Cerebellar cortex (tissue), 1 donor: Measurements from ENCODE around the gene ARFGAP1.

Source experiments
- DNase-seq: peaks from one replicate; pipeline ENCODE4 v3.0.0-alpha.2; 2015; ENCODE audit warnings: low spot score

Gene ARFGAP1

DNA sequence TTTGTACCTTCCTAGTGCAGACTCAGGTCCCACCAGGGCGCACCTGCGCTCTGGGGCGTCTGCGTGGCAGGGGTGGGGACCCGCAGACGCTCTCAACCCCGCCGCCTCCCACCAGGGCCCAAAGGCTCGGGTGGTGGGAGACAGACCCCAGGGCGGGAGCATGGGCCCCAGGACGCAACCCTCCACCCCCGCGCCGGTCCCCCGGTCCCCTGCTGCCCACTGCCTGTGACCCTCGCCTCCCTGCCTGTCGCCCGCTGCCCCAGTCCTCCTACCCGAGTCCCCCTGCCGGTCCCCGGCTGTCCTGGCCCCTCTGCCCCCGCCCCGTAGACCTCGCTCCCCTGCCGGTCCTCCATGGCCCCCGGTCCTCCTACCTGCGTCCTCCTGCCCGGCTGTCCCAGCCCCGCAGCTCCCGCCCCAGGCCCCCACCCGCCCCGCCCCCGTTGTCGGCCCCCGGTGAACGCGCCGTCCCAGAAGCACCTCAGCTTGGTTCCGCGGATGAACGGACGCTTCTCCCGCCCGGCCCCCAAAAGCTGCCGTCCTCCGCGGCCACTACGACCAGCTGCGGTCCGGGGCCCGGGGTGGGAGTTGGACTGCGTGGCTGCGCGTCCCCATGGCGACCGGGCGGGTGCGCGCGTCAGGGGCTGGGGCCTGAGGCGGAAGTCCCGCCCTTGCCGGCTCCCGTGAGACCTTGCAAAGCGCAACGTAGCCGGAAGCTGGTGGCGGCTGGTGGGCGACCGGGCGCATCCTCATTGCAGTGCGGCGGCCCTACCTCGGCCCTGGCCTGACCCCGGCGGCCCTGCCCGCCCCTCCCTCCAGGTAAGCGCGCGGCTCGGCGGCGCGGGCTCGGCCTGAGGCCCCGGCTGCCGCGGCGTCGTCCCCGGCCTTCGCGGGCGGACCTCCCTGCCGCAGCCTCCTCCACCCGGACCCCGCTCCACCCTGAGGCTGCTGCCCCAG is at the start of gene ARFGAP1:
Gene ARFGAP1 (plus strand): TSS at position 709 of the 954 bp plus-strand sequence. CDS start 2,768 bp downstream, outside the sequence.
- DNase-seq, result peak; percentile 88

DNA sequence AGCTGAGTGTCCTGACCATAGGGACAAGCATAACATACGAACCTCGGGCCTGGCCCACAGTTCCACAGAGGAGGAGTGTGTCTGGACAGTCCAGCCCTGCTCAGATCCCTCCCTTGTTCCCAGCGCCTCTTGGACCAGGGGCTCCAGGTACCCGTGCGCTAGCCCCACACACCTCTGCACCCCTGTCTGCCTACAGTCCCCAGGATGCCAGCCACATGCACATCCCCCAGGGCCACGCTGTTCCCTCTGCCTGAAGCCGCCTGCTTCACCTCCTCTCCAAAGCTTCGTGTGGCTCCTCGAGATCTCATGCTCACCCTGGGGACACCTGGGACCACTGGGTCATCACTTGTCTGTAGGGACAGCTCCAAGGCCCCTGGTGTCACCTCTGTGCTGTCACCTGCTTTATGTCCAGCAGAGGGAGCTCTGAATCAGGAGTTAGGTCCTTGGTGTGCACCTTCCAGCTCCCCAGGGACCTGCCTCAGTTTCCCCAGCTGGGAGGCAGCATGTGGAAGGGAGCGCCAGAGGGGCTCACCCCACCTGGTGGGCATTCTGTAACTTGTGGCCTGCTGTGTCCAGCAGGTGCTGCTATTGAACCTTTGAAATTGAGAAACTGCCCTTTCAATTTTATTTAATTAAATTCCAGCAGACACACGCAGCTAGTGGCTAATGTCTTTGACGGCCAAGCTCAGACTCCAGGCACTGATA is 49.3 kb upstream of the ARFGAP1 start:
- DNase-seq, result peak; percentile 57

DNA sequence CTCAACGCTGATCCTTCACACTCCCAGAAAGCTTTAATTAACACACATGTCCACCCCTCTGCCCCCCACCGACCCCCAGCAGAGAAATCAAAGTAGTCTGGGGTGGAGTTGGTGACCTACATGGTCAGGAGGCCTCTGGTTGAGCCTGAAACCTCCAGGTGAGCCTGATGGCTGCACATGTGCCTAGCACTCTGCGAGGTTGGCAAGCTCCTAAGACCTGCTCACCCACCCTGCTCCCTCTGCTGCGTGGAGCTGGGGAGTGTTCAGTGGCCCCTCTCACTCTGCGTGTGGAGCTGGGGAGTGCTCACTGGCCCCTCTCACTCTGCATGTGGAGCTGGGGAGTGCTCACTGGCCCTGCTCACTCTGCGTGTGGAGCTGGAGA is 48.8 kb upstream of the ARFGAP1 start:
- DNase-seq, result no peak

DNA sequence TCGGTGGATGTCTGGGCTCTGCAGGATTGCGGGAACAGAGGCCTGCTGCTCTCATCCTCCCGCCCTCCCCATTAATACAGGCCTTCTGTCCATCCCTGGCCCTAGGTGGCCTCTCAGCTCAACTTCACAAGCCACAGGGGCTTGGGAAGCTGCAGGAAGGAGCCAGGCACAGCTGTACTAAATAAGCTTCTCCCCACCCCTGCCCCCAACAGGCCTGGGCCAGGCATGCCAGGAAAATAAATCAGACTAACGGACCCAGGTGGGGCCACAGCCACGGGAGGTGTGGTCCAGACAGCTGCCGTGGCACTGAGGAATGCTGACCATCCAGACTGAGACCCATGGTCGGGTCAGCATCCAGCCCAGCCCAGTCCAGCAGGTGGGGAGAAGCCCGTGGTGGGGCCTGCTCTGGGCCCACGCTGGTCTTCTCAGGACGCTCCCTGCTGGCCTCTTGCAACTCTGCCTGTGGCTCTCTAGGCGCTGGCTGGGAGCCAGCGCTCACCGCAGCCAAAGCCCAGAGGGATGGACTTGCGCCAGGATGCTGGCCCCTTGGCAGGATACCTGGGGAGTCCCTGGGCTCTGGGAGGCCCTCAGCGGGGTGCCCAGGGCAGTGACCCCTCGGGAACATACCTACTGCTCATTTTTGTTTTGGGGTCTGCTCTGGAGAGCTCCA is 48.1 kb upstream of the ARFGAP1 start:
- DNase-seq, result peak; percentile 56

DNA sequence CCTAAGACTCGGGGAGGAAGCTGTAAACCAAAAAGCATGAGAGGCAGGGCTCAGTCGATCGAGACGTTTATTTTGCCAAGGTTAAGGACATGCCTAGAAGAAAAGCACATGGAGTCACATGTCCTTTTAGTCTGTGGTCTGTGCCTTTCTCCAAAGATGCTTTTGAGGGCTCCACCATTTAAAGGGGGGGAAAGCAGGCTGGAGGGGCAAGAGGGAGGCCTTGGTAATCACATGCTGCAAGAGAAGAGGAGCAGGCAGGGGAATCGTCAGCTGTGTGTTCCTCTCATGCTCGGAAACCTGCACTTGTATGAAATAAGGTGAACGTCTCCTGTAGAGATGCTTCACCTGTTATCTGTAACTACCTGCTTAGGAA is 47.5 kb upstream of the ARFGAP1 start:
- DNase-seq, result no peak

DNA sequence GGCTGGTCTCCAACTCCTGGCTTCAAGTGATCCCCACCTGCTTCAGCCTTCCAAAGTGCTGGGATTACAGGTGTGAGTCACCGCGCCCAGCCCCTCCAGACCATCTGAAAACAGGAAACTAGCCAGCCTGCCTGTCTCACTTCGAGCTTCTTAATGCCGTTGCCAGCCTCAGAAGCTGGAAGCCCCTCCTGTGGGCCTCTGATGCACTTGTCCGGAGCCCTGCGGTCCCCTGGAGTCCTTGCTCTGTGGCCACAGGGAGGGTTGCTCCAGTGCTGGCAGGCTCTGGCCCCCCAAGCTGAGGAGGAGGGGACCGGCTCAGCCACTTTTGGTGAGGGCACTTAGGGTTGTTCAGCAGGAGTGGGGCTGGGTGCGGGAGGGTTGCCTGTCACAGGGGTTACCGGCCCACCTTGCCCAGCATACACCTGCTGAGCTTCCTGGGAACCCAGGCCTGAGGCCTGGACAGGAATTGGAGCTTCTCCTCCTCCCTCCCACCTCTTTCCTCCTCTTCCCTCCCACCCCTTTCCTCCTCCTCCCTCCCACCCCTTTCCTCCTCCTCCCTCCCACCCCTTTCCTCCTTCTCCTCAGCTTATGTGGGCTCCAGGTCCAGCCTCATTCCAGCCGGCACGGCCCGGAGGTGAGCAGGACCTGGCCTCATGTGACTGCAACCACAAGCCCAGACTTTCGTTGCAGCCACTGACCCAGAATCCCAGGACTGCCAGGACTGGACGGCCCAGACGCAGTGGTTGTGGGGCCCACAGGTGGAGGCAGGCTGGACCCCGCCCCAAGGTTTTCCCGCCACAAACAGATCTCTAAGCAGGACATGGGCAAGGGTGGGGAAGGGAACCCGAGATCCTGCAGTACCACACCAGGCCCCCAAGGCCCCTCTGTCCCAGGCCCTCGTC is 46.3 kb upstream of the ARFGAP1 start:
- DNase-seq, result no peak

DNA sequence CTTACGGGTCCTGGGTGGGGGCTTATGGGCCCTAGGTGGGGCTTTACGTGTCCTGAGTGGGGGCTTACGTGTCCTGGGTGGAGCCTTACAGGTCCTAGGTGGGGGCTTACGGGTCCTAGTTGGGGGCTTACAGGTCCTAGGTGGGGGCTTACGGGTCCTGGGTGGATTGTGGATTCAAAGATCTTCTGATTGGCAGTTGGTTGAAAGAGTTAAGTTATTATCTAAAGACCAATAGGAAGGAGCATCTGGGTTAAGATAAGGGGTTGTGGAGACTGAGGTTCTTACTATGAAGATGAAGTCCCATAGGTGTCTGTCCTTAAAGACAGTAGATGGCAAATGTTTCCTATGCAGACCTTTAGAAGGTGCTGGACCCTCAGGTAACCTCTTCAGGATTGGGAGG is 45.4 kb upstream of the ARFGAP1 start:
- DNase-seq, result no peak

DNA sequence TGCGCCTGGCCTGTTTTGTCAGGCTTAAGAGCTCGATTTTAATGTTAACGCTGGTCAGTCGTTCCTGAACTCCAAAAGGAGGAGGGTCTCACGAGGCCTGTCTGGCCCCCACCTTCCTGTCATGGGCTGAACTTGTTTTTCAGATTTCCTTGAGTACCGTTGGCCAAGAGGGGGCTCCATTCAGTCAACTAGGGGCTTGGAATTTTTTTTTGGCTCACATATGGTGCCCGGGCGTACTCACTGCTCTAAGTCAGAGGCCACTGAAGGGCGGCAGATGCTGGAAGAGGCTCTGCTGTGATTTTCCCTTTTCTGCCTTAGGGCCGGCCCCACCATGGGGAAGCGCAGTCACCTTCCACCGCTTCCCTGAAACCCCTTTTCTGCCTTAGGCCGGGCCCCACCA is 43.8 kb upstream of the ARFGAP1 start:
- no peak for DNase-seq

DNA sequence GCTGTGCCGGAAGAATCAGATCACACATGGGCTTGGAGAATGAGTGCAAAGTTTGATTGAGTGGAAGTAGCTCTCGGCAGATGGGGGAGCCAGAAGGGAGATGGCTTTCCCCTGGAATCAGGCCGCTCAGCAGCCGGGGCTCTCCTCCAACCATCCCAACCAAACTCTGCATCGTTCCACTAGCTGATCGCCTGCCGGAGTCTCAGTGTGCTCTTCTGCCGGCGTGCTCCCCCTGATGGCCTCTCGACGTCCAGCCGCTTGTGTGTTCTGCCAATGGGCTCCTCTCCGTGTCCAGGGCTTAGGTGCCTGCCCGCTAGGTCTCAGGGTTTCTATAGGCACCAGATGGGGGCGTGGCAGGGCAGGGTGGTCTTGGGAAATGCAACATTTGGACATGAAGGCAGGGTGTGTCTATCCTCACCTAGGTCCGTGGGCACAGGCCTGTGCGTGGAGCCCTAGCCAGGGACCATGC is 41.8 kb upstream of the ARFGAP1 start:
- peak; percentile 90 for DNase-seq

DNA sequence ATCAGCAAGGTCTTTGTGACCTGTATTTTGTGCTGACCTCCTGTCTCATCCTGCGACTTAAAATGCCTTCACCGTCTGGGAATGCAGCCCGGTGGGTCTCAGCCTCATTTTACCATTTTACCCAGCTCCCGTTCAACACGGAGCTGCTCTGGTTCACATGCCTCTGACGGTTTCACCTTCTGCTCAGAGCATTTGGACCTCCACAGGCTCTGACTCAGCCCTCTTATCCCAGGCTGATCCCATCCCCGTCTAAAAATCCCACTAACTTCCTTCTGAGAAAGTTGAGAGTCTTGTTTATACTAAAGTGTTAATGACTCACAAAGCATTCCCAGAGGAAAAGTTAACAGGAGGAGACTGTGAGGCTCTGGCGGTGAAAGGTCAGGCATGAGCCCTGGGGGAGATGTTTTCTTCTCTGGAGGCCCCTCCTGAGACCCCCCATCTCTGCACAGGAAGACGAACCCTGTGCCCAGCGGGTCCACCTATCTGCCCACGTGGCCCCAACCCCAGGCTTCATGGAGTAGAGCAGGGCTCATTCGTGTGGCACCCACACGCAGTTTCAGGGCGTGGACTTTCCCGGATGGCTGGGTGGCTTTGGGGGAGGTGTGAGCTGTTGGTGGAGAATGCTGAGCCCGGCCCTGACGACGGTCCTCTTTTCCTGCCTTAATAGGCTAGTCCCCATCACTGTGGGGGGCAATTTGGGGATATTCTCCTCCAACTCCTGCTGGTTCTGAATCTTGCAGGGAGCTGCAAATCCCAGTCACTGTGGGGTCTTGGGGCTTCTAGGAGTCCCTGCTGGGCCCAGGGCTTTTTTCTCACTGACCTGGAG is 40.2 kb upstream of the ARFGAP1 start:
- peak; percentile 59 for DNase-seq

DNA sequence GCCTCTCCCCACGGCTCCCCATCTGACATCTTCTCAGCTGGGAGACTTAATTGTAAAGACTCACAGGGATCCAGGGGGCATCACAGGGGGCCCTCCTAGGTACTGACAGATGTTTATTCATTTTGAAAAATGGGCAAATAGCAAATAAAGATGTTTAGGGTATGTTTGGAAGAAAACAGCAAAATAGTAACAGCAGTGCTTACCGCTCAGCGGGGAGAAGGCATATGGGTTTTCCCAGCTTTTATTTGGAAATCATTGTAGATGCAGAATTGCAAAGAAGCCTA is 39.6 kb upstream of the ARFGAP1 start:
- no peak for DNase-seq

DNA sequence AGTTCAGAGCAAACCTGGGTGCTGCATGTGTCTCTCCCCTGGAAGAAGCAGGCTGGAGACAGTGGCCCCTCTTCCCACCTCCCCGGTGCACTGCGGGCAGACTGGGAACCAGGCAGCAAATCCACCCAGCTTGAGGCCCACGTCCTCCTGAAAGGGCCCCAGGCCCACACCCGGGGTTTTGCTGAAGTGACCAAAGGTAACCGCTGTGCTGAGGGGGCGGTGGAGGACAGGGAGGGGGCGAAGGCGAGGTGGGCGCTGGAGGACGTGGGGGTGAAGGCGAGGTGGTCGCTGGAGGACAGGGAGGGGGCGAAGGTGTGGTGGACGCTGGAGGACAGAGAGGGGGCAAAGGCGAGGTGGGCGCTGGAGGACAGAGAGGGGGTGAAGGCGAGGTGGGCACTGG is 38.7 kb upstream of the ARFGAP1 start:
- DNase-seq, result no peak

DNA sequence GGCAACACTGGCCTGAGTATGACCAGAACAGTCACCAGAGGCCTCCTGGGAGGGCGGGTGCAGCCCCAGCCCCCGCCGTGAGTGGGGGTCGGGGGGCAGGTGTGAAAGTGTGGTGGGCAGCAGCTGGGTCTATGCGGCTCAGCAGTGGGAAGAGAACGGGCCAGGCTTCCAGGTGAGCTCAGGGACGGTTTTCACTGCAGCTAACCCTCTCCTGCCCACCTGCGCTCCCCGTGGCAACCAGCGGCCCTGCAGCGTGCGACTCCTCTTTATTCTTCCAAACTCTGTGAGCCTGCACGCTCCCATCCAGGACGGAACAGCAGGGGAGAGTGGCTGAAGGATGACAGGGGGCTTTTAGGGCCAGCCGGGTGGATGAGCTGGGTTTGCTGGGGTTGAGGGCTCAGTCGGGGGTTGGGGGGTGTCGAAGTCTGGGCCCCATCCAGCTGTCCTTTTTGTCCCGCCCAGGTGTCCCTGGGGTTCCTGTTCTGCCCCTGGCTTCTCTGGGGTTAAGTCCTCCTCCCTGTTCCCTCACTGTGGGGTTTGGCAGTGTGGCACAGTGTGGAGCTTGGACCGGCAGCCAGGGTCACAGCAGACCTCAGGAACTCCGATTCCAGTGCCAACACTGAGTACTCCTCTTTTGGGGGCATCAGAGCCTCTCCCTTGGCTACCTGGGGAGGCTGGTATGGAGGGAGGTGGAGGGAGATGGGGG is 37.8 kb upstream of the ARFGAP1 start:
- DNase-seq, result peak; percentile 61

DNA sequence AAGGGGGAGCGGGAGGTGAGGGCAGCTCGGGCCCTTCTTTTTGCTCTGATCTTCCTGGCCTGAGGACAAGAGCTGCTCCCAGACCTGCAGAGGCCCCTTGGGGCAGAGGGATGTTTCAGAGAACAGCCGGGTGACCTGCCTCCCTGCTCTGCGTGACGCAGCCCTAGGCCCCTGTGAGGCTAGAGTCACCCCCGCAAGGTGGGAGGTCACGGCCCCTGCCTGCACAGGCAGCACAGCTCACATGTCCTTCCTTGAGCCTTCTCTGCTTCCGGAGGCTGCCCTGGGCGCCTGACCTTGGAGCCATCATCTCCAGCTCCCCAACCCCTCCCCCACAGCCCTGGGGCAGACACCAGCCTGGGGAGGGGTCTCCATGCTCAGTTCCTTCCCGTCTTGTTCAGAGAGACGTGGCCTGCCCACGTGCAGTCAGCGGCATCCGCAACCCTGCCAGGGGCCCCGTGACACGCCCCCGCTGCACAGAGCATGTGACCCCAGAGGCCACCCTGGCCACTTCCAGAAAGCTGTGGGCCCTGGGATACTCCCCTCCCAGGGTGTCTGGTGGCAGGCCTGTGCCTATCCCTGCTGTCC is 37.1 kb upstream of the ARFGAP1 start, which contains the start of gene BIRC7:
Gene BIRC7 (plus strand): TSS at position 507 of the 585 bp plus-strand sequence. CDS start 192 bp downstream, outside the sequence.
- peak; percentile 61 for DNase-seq

DNA sequence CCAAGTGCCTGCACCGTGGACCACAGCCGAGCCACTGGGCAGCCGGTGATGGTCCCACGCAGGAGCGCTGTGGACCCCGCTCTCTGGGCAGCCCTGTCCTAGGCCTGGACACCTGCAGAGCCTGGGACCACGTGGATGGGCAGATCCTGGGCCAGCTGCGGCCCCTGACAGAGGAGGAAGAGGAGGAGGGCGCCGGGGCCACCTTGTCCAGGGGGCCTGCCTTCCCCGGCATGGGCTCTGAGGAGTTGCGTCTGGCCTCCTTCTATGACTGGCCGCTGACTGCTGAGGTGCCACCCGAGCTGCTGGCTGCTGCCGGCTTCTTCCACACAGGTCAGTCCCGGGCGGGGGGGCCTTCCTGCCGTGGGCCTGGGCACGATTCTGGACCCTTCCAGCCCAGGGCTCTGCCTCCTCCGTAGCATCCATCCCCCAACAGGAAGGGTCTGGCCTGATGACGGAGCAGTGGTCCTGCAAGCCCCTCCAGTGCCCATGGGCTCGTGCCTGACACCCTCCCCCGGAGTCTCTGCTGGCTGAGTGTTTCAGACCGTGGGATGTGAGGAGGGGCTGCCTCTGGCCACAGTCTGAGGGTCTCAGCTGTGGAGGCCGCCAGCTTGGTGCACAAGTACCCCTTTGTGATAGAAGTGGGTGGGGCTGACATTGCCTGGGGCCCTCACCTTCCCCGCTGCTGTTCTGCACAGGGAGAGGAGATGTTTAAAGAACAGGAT is 36.3 kb upstream of the ARFGAP1 start:
- no peak for DNase-seq

DNA sequence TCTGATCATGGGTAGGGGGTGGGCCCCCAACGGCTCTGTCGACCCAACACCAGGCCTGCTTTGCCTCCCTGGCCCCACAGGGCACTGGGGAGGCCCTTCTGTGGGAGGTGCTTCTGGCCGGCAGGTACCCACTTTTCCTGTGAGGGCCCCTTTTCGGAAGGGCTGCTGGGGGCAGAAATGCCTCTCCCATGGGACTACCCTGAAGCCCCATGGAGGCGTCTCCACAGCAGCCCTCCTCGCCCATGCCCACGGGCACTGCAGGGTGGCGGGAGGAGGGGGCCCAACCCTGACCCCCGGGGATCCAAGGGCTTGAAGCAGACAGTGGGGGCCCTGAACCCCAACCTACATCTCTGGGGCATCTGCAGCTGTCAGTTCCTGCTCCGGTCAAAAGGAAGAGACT is 34.6 kb upstream of the ARFGAP1 start:
- DNase-seq, result no peak

DNA sequence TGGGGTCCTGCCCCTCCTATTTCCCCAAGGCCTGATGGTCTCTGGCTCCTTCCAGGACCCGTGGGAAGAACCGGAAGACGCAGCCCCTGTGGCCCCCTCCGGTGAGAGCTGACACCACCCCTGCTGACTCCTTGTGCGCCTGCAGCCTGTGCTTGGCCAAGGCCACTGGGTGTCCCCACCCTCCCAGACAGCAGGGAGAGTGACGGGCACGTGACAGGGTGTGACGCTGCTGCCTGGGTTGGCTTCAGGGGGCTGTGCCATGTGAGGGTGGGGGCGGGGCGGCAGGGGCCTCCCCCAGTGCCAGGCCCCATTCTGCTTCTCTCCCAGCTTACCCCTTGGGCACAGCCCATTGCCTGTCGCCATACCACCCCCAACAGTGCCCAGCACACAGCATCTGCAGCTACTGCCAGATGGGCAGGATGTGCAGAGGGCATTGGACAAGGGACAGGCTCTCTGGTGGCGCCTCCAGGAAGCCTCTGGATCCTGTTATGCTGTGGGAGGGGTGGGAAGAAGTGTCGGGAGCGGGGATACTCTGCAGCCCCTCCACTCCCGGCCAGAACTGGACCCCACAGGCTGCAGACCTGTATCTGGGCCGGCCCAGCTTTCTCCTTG is 34.0 kb upstream of the ARFGAP1 start:
- no peak for DNase-seq

DNA sequence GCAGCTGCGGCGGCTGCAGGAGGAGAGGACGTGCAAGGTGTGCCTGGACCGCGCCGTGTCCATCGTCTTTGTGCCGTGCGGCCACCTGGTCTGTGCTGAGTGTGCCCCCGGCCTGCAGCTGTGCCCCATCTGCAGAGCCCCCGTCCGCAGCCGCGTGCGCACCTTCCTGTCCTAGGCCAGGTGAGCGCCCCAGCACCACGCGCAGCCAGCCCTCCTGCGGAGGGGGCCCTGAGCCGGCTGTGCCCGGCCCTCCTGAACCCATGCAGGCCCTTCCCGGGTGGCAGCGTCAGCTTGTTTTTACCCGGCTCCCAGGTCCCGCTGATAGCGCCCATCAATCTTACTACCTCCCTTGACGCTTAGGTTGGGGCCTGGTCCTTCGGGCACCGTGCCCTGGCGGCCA is 33.2 kb upstream of the ARFGAP1 start:
- no peak for DNase-seq

DNA sequence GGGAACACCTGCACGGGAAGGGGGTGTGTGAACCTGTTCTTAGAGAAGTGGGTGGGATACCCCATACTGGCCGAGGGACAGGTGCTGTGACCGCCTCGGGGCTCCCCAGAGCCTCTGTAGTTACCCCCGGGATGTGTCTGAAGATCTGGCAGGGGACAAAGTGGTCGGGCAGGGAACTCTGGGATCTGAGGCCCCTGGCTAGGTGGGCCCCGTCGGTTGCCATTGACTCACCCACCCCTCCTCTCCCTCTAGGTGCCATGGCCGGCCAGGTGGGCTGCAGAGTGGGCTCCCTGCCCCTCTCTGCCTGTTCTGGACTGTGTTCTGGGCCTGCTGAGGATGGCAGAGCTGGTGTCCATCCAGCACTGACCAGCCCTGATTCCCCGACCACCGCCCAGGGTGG is 32.6 kb upstream of the ARFGAP1 start:
- DNase-seq, result no peak
